ENCODE results near the gene SUPT20HL2.

- TF ChIP-seq CTCF (IDR thresholded peaks at IDR 0.05) (no peak), POLR2A (IDR thresholded peaks at IDR 0.05) (no peak), POLR2AphosphoS5 (IDR thresholded peaks at IDR 0.05) (no peak)
Observed at GRCh38 chrX:24277405-24277804, 36.5 kb downstream of the SUPT20HL2 start.

Measured in sigmoid colon (tissue), 4 donors.